ENCODE results near the gene ACAP3. TPM values are rescaled to one million over a fixed set of nuclear protein-coding genes. Genes with fewer than 3 reads are reported as not detected.
A peak's percentile ranks its signal among the peaks of the same experiment; 100 is the strongest.

ACAP3 gene
- total RNA-seq, 1 donor from 2014 or later, result 55.7 TPM

DNA sequence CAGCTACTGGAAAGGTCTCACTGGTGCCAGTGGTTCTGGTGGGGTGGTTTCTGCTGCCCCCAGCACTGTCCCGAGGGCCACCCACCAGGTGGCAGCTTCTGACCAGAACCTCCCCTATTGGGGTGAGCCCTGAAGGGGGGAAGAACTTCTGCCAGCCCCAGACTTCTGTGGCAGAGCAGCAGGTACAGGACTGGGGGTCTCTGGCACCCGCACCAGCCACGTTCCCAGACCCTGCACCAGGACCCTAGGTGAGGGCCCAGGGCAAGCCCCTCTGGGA lies 2.3 kb upstream of the ACAP3 start:
- H3K4me3 Mint-ChIP-seq, result peak overlapping the region; percentile 85
- DNase-seq, result no peak
- H3K36me3 Mint-ChIP-seq (ENCODE audit: low read depth), result peaks cover 19% of the 10 kb centered on the region
- no peaks in the 10 kb centered on the region for H3K9me3 Mint-ChIP-seq
- intact Hi-C loops (cut with micrococcal nuclease), result no loop called here
- H3K4me1 Mint-ChIP-seq, result peaks cover 20% of the 10 kb centered on the region
- no peak overlapping the region for H3K27ac Mint-ChIP-seq
- H3K27me3 Mint-ChIP-seq, result no peaks in the 10 kb centered on the region

DNA sequence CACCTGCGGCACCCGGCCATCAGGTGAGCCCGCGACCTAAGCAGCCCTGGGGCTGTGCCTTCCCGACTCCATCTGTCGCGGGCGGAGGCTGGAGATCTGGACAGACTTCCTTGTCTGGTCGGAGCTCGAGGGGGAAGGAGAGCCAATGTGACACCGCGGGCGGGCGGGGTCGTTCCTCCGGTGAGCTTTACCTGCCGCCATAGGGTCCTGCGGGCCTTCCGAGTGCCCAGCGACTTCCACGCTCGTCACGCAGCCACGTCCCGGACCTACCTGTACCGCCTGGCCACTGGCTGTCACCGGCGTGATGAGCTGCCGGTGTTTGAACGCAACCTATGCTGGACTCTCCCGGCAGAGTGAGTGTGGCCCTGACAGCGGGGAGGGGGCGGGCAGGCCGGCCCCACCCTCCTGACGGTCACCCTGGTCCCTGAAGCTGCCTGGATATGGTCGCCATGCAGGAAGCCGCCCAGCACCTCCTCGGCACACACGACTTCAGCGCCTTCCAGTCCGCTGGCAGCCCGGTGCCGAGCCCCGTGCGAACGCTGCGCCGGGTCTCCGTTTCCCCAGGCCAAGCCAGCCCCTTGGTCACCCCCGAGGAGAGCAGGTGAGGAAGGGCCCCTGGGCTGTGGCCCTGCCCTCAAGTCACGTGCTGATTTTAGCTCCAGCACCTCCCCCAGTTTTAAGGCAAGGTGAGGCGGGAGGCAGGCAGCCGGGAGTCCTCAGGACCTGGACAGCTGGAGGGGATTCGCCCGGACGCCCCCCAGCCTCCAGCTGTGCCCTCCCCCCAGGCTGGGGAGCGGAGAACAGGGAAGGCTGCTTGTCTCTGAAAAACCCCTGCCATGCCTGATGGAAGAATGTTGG lies 1.8 kb upstream of the ACAP3 start:
- peak overlapping the region; percentile 41 for H3K27ac Mint-ChIP-seq
- no peaks in the 10 kb centered on the region for H3K27me3 Mint-ChIP-seq
- intact Hi-C loops (cut with micrococcal nuclease), result loop anchor here (2.0 to 5.0 kb wide), 4 partner anchors 15 to 252 kb away; partner anchors contain the start of genes C1orf159, CPTP, INTS11 and TNFRSF18
- DNase-seq, result peak; percentile 71
- peak overlapping the region; percentile 85 for H3K4me3 Mint-ChIP-seq
- no peaks in the 10 kb centered on the region for H3K9me3 Mint-ChIP-seq
- peaks cover 18% of the 10 kb centered on the region for H3K4me1 Mint-ChIP-seq
- peaks cover 16% of the 10 kb centered on the region for H3K36me3 Mint-ChIP-seq (ENCODE audit: low read depth)

DNA sequence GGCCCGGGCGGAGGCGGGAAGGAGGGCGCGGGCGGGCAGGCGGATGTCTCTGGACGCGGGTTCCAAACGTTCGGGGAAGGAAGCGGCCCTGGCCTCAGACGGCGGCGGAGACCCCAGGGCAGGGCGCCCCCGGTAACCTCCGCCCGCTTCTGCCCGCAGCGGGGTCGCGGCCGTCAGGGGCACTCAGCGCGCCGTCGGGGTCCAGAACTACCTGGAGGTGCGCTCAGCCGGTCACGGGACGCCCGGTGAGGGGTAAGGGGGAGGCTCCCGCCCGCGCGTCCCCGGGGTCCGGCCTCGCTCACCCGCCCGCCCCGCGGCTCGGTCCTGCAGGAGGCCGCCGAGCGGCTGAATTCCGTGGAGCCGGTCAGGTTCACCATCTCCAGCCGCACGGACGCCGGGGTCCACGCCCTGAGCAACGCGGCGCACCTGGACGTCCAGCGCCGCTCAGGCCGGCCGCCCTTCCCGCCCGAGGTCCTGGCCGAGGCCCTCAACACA lies 1.1 kb upstream of the ACAP3 start:
- intact Hi-C loops (cut with micrococcal nuclease), result loop anchor here (1.0 to 5.0 kb wide), 5 partner anchors 16 to 252 kb away; partner anchors contain the start of genes AURKAIP1, C1orf159, CPTP and INTS11
- Mint-ChIP-seq H3K36me3 (ENCODE audit: low read depth) (peaks cover 15% of the 10 kb centered on the region), H3K27me3 (no peaks in the 10 kb centered on the region), H3K9me3 (no peaks in the 10 kb centered on the region), H3K4me1 (peaks cover 18% of the 10 kb centered on the region), H3K4me3 (peak overlapping the region; percentile 85), H3K27ac (peak overlapping the region; percentile 82)
- DNase-seq, result no peak

DNA sequence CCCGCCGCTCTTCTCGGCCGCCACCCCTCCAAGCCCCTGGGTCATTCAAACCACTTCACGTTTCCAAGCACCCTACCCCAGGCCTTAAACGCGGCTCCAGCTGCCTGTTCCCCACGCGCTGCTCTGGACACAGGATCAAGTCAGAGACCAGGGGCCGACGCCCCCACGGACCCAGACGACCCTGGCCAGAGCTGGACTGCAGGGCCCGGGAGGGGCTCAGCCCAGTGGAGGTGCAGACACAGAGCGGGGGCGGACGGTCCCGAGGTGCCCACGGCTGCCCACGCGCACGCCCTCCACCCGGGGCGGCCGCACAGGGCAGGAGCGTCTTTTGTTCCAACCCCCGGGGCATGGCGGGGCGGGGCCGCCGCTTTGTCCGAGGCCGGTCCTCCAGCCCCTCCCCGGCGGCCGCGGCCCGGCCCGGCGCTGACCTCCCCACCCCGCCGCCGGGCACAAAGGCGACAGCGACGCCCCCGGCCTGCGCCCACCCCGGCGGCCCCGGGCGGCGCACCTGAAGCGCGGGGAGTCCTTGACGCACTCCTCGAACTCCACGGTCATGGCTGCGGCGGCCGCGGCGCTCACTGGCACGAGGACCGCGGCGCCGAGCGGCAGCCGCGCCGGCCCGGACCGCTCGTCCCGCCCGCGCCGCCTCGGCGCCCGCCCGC lies 338 bp downstream of the ACAP3 start:
- Mint-ChIP-seq H3K4me3 (peak overlapping the region; percentile 88), H3K27ac (peak overlapping the region; percentile 87), H3K4me1 (peaks cover 18% of the 10 kb centered on the region), H3K27me3 (no peaks in the 10 kb centered on the region), H3K9me3 (no peaks in the 10 kb centered on the region), H3K36me3 (ENCODE audit: low read depth) (peaks cover 5% of the 10 kb centered on the region)
- intact Hi-C loops (cut with micrococcal nuclease), result loop anchor here (5.0 kb wide), 2 partner anchors 100 to 250 kb away; partner anchors contain the start of gene TNFRSF18
- DNase-seq, result no peak

DNA sequence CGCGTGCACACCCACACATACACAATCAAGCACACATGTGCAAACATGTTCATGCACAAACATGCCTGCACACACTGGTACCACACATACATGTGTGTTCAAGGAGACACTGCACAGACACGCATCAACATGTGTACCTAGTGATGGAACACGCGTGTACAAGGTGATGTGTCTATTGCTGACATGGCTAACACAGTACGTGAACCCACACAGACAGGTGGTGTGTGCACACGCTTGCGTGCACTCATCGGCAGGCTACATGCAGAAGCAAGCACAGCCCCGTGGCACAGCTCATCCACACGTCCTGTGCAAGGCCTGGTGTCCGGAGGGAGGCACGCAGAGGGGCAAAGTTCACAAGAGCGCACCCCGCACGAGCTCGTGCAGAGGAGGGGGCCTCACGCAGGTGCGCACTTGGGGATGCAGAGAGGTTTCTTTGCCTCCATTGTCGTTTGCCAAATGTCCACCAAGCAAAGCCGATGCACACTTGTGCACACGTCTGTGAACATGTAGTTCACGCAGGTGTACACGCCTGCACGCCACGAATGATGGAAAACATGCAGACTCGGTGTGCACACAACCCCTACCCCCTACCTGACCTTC lies 969 bp downstream of the ACAP3 start:
- no peaks in the 10 kb centered on the region for H3K9me3 Mint-ChIP-seq

DNA sequence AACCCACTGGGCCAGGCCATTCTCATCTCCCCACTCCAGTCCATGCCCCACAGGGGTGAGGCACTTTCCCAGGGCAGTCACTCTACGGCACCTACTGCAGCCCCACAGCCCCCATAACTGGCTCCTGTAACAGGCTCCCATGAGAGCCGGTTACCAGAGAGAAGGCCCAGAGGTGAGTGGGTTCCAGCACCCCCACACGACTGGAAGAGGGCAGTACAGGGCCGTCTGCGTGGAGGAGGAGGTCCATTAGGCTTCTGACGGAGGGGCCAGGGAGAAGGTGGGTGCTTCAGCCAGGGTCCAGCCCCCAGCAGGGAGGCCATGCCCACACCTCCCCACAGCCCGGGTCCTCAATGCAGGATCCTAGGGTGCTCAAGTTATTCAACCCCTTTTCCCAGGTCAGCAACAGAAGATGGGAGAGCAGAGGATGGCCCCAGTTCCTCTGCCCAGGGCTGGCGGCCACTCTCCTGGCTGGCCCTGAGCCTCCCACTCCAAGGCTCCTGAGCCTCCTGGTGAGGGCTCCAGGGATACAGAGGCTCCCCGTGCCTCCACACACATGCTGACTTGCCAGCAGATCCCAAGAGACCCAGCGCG lies 1.6 kb downstream of the ACAP3 start:
- peak; percentile 74 for DNase-seq
- H3K27me3 Mint-ChIP-seq, result no peaks in the 10 kb centered on the region
- peak overlapping the region; percentile 87 for H3K27ac Mint-ChIP-seq
- intact Hi-C loops (cut with micrococcal nuclease), result loop anchor here (5.0 kb wide), 2 partner anchors 99 to 249 kb away; partner anchors contain the start of gene TNFRSF18
- H3K9me3 Mint-ChIP-seq, result no peaks in the 10 kb centered on the region
- peaks cover 18% of the 10 kb centered on the region for H3K4me1 Mint-ChIP-seq
- peaks cover 5% of the 10 kb centered on the region for H3K36me3 Mint-ChIP-seq (ENCODE audit: low read depth)
- peak overlapping the region; percentile 88 for H3K4me3 Mint-ChIP-seq

More for the DNA sequence above, 969 bp downstream of the ACAP3 start:
- Mint-ChIP-seq H3K4me3 (peak overlapping the region; percentile 88), H3K36me3 (ENCODE audit: low read depth) (peaks cover 5% of the 10 kb centered on the region), H3K27me3 (no peaks in the 10 kb centered on the region), H3K4me1 (peaks cover 18% of the 10 kb centered on the region), H3K27ac (peak overlapping the region; percentile 87)
- DNase-seq, result peak; percentile 71
- intact Hi-C loops (cut with micrococcal nuclease), result loop anchor here (5.0 kb wide), 2 partner anchors 99 to 249 kb away; partner anchors contain the start of gene TNFRSF18

DNA sequence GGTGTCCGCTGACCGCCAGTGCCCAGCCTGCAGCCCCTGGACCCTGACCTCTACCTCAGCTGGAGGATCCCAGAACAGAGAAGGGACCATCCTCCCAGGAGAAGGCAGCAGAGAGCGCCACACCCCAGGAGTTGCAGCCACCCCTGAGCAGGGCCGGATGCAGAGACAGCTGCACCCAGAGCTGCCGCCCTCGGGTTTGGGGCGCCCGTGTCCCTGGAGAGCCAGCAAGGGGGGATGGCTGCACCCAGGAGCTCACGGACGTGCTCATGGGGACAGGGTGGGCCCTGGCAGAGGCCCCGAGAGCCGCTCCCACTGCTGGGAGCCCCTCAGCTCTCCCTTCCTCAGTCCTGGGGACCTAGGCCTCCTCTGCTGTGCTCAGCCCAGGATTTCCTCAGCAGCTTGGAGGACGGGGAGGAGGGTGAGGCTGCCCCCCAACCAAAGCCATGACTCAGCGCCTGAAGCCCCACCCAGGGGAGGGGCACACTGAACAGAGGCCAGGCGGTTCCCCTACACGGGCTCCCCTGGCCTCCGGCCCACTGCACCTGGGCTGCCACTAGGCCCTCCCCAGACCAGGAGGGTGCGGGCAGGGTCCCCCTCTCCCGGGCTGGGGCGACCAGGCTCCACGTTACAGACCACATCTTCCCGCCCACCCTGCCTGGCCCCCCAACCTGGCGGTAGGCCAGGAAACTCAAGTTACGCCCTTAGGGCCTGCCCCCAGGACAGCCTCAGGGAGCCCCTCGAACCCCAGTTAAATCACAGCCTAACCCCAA lies 2.2 kb downstream of the ACAP3 start:
- H3K27me3 Mint-ChIP-seq, result no peaks in the 10 kb centered on the region
- H3K9me3 Mint-ChIP-seq, result no peaks in the 10 kb centered on the region
- H3K4me3 Mint-ChIP-seq, result peak overlapping the region; percentile 88
- DNase-seq, result peak; percentile 91
- intact Hi-C loops (cut with micrococcal nuclease), result loop anchor here (5.0 kb wide), 2 partner anchors 98 to 248 kb away; partner anchors contain the start of gene TNFRSF18
- peaks cover 18% of the 10 kb centered on the region for H3K4me1 Mint-ChIP-seq
- peaks cover 3% of the 10 kb centered on the region for H3K36me3 Mint-ChIP-seq (ENCODE audit: low read depth)
- peak overlapping the region; percentile 87 for H3K27ac Mint-ChIP-seq

DNA sequence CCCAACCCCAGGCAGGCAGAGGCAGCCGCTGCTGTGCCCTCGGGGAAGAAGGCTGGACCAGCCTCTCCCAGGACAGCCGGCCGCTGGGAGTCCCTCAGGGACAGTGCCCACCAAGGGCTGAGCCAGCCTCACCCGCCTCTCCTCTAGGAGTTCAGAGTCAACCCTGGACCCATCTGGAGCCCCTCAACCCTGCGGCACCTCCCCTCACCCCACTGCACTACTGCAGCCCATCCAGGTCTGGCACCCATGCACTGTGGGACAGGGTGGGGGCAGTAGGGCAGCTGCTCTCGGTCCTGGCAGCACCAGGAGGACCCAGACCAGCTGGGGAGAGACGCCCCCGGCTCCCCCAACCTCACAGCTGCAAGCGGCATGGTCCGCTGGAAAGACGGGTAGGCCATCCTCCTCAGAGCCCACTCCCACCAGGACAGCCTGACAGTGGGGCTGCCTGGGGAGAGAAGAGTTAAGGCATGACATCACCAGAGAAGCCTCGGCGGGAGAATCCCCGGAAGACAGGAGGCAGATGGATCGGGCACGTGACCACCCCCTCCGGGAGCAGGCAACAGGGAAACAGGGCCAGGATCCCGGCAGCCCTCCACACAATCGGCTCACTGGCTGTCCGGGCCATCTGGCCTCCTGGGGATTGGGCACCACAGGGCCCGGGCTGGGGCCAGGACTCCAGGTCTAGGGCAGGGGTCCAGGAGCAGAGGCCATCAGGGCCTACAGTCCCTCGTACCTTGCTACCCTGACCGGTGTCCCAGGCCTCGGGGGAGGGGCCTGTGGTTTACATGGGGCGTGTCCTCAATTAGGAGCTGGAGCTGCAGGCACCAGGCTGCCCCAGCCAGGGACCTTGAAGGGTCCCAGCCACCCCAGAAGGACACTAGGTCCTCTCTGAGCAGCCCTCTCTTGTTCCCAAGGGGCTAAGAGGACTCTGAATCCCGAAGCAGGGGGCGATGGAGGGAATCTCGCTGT lies 3.1 kb downstream of the ACAP3 start:
- H3K4me1 Mint-ChIP-seq, result peaks cover 18% of the 10 kb centered on the region
- peaks cover 3% of the 10 kb centered on the region for H3K36me3 Mint-ChIP-seq (ENCODE audit: low read depth)
- no peak for DNase-seq
- intact Hi-C loops (cut with micrococcal nuclease), result loop anchor here (5.0 kb wide), 2 partner anchors 97 to 247 kb away; partner anchors contain the start of gene TNFRSF18
- peak overlapping the region; percentile 88 for H3K4me3 Mint-ChIP-seq
- no peak overlapping the region for H3K27ac Mint-ChIP-seq
- no peaks in the 10 kb centered on the region for H3K9me3 Mint-ChIP-seq
- H3K27me3 Mint-ChIP-seq, result no peaks in the 10 kb centered on the region

DNA sequence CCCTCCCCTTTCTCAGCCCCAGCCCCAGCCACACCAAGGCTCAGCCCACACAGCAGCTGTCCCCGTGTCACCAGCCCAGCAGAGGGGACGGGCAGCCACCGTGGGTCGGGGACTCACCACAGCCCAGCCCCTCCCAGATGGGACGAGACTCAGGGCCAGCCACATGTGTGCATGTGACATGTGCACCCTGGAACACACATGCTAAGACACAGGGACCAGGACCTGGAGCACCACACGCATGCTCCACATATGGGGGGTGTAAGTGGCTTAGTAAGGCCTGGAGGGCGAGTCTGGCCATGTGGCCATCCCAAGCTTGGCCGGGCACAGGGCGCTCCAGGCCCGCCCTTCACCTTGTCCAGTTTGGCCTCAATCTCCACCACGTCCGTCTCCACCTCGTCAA lies 4.0 kb downstream of the ACAP3 start:
- no peak overlapping the region for H3K4me3 Mint-ChIP-seq
- H3K4me1 Mint-ChIP-seq, result peaks cover 18% of the 10 kb centered on the region
- no peaks in the 10 kb centered on the region for H3K27me3 Mint-ChIP-seq
- H3K36me3 Mint-ChIP-seq (ENCODE audit: low read depth), result no peaks in the 10 kb centered on the region
- no peak for DNase-seq
- intact Hi-C loops (cut with micrococcal nuclease), result no loop called here
- no peak overlapping the region for H3K27ac Mint-ChIP-seq
- no peaks in the 10 kb centered on the region for H3K9me3 Mint-ChIP-seq

DNA sequence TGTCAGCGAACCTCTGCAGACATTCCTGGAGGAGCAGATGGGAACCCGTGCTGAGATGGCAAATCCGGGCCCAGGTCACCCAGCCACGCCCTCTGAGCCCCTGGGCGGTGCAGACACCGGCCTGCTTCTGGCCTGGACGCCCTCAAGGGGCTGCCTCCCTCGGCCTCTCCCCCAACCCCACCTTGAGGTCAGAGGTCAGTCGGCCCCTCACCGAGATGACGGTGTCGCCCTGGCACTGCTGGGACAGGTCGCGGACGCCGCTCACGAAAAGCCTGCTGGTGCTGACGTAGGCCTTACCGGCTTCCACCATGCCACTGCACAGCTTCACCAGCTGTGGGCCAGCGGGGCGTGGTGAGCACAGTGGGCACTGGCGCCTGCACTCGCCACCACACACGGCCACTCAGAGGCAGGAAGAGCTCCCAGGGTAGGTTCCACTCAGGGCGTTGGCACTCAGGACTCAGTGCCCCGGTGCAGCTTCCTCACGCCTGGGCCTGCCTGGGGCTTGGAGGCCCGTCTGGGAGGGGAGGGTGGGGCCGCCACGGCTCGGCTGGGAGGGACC lies 4.7 kb downstream of the ACAP3 start:
- no peak for DNase-seq
- Mint-ChIP-seq H3K4me1 (peaks cover 18% of the 10 kb centered on the region), H3K27ac (no peak overlapping the region), H3K9me3 (no peaks in the 10 kb centered on the region), H3K27me3 (no peaks in the 10 kb centered on the region), H3K4me3 (no peak overlapping the region), H3K36me3 (ENCODE audit: low read depth) (no peaks in the 10 kb centered on the region)
- intact Hi-C loops (cut with micrococcal nuclease), result no loop called here

DNA sequence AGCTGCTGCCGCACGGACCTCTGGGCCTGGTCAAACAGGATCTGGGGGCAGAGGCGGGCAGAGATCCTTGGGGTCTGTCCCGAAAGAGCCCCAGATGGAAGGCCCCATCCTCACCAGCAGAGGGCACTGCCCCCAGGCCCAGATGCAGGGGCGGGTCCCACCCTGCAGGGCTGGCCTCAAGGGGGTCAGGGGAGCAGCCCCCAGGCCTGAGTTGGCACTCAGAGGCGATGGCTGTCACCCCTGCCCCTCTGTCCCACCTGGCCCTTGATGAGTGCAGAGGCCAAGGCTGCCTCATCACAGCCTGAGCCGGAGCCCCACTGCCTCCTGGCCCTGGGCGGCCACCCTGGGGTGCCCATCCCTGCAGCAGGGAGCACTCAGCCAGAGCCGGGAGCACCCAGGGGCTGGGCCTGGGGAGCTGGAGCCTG lies 5.7 kb downstream of the ACAP3 start:
- no peaks in the 10 kb centered on the region for H3K36me3 Mint-ChIP-seq (ENCODE audit: low read depth)
- no peak overlapping the region for H3K4me3 Mint-ChIP-seq
- no peaks in the 10 kb centered on the region for H3K9me3 Mint-ChIP-seq
- DNase-seq, result peak; percentile 73
- H3K27ac Mint-ChIP-seq, result no peak overlapping the region
- intact Hi-C loops (cut with micrococcal nuclease), result no loop called here
- H3K27me3 Mint-ChIP-seq, result no peaks in the 10 kb centered on the region
- H3K4me1 Mint-ChIP-seq, result peaks cover 16% of the 10 kb centered on the region

DNA sequence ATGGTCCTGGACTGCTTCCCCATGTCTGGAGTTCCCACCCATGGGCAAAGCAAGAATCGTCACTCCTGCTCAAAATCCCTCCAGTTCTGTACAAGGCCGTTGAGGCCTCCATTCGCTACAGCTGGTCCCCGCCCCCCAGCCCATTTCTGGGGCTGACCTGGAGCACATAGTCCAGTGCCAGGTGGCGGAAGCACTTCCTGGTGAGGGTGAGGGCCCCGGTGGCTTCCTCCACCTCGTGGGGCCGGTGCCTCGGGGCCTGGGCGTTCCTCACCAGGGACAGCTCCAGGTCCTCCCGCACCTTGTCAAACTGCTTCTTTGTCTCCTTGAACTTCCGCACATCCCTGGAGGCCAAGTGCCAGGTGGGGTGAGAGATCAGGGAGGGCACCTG lies 7.4 kb downstream of the ACAP3 start:
- Mint-ChIP-seq H3K4me3 (no peak overlapping the region), H3K4me1 (peaks cover 2% of the 10 kb centered on the region), H3K27ac (no peak overlapping the region), H3K27me3 (no peaks in the 10 kb centered on the region), H3K36me3 (ENCODE audit: low read depth) (no peaks in the 10 kb centered on the region), H3K9me3 (no peaks in the 10 kb centered on the region)
- DNase-seq, result no peak
- intact Hi-C loops (cut with micrococcal nuclease), result no loop called here
